Astrocyte (in vitro differentiated cells and primary cell): ENCODE measurements around the gene AGBL5.

ENCODE experiments used
- EZH2 ChIP-seq: IDR thresholded peaks from 2 replicates; pipeline ENCODE4 v1.6.1; 2012; ENCODE audit warnings: mild to moderate bottlenecking, low read length, inconsistent platforms; ENCODE audit not compliant: insufficient read depth
- TF ChIP-seq, protein P1 (sequence below): IDR thresholded peaks from 2 replicates; pipeline ENCODE4 v1.5.1; 2011; ENCODE audit warnings: low read depth, mild to moderate bottlenecking, inconsistent platforms, low read length, moderate library complexity; ENCODE audit not compliant: insufficient read depth

DNA sequence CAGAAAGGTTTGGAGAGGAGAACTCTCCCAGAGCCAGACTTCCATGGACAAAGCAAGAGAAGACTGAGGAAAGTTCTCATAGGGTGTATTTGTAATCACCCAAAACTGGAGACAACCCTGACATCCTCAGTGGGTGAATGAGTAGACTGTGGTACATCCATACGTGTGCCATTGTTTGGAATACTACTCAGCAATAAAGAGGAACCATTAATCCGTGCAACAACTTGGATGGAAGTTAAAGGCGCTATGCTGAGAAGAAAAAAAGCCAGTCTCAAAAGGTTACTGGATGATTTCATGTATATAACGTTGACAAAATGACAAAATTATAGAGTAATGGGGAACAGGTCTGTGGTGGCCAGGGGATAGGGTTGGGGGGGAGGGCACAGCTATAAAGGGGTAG lies 42.8 kb upstream of the AGBL5 start:
- TF ChIP-seq, protein P1, sequence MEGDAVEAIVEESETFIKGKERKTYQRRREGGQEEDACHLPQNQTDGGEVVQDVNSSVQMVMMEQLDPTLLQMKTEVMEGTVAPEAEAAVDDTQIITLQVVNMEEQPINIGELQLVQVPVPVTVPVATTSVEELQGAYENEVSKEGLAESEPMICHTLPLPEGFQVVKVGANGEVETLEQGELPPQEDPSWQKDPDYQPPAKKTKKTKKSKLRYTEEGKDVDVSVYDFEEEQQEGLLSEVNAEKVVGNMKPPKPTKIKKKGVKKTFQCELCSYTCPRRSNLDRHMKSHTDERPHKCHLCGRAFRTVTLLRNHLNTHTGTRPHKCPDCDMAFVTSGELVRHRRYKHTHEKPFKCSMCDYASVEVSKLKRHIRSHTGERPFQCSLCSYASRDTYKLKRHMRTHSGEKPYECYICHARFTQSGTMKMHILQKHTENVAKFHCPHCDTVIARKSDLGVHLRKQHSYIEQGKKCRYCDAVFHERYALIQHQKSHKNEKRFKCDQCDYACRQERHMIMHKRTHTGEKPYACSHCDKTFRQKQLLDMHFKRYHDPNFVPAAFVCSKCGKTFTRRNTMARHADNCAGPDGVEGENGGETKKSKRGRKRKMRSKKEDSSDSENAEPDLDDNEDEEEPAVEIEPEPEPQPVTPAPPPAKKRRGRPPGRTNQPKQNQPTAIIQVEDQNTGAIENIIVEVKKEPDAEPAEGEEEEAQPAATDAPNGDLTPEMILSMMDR, result no peak
- TF ChIP-seq EZH2, result no peak
